Measurements from ENCODE around the gene C6orf62. TPM values are rescaled to one million over a fixed set of nuclear protein-coding genes. Genes with fewer than 3 reads are reported as not detected.

Gene C6orf62
- total and polyA plus RNA-seq, 12 donors = 52.3 to 121 (median 102) TPM

DNA sequence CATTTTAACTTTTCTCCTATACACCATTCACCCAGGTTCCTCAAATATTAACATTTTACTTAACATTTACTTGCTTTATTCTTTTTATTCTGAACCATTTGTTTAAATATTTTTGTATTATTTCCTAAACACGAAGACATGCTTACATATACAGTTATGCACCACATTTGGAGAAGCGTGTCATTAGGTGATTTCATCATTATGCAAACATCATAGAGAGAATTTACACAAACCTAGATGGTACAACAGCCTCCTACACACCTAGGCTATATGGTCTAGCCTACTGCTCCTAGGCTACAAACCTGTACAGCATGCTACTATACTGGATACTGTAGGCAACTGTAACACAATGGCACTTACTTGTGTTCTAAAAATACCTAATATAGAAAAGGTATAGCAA is 58.8 kb downstream of the C6orf62 start:
- H3K4me3 ChIP-seq = no peak overlapping the region
- peaks cover 0 to 35% of the 10 kb centered on the region in 2 donors for H3K36me3 ChIP-seq (replicated peaks in 1 of 2)
- no peaks in the 10 kb centered on the region for H3K27me3 ChIP-seq
- no peaks in the 10 kb centered on the region for H3K9me3 ChIP-seq (replicated peaks in 1 of 3)
- TF ChIP-seq, protein P1, sequence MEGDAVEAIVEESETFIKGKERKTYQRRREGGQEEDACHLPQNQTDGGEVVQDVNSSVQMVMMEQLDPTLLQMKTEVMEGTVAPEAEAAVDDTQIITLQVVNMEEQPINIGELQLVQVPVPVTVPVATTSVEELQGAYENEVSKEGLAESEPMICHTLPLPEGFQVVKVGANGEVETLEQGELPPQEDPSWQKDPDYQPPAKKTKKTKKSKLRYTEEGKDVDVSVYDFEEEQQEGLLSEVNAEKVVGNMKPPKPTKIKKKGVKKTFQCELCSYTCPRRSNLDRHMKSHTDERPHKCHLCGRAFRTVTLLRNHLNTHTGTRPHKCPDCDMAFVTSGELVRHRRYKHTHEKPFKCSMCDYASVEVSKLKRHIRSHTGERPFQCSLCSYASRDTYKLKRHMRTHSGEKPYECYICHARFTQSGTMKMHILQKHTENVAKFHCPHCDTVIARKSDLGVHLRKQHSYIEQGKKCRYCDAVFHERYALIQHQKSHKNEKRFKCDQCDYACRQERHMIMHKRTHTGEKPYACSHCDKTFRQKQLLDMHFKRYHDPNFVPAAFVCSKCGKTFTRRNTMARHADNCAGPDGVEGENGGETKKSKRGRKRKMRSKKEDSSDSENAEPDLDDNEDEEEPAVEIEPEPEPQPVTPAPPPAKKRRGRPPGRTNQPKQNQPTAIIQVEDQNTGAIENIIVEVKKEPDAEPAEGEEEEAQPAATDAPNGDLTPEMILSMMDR (IDR thresholded peaks at IDR 0.05) = no peak
- TF ChIP-seq POLR2A (IDR thresholded peaks at IDR 0.05) = no peak
- intact Hi-C loops (cut with DNase I) = no loop called here
- no peak for DNase-seq
- peaks cover 0 to 6% of the 10 kb centered on the region in 2 donors for H3K4me1 ChIP-seq (replicated peaks in 1 of 2)
- no peak overlapping the region for H3K27ac ChIP-seq
- 93 to 95% (median 94%) methylated on average over 2 of the region's 2 CpGs for WGBS, 4 donors

DNA sequence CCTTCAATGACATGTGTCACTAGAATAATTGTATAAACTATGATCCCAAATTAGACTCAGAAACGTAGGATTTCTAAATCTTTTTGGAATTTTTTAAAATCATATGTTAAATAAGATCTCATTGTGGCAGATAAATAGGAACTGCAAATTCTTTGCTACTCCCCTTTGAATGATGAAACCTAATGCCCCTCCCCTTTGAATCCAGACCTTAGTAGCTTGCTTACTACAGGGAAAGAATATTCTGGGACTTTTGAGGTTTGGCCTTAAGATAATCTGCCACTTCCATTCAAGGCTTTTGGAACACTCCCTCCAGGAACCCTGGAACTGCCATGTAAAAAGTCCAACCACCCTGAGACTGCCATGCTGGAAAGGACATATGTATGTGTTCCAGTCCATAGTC is 59.4 kb downstream of the C6orf62 start:
- Histone ChIP-seq H3K27ac (no peak overlapping the region), H3K27me3 (no peaks in the 10 kb centered on the region), H3K36me3 (replicated peaks in 1 of 2) (peaks cover 0 to 35% of the 10 kb centered on the region in 2 donors), H3K4me3 (no peak overlapping the region), H3K4me1 (replicated peaks in 1 of 2) (peaks cover 0 to under 1% of the 10 kb centered on the region in 2 donors), H3K9me3 (replicated peaks in 1 of 3) (no peaks in the 10 kb centered on the region)
- TF ChIP-seq POLR2A (IDR thresholded peaks at IDR 0.05) = no peak
- TF ChIP-seq, protein P1 (IDR thresholded peaks at IDR 0.05) = no peak
- WGBS, 4 donors = 77 to 92% (median 78%) methylated on average over 1 of the region's 1 CpG
- intact Hi-C loops (cut with DNase I) = no loop called here
- DNase-seq = no peak

DNA sequence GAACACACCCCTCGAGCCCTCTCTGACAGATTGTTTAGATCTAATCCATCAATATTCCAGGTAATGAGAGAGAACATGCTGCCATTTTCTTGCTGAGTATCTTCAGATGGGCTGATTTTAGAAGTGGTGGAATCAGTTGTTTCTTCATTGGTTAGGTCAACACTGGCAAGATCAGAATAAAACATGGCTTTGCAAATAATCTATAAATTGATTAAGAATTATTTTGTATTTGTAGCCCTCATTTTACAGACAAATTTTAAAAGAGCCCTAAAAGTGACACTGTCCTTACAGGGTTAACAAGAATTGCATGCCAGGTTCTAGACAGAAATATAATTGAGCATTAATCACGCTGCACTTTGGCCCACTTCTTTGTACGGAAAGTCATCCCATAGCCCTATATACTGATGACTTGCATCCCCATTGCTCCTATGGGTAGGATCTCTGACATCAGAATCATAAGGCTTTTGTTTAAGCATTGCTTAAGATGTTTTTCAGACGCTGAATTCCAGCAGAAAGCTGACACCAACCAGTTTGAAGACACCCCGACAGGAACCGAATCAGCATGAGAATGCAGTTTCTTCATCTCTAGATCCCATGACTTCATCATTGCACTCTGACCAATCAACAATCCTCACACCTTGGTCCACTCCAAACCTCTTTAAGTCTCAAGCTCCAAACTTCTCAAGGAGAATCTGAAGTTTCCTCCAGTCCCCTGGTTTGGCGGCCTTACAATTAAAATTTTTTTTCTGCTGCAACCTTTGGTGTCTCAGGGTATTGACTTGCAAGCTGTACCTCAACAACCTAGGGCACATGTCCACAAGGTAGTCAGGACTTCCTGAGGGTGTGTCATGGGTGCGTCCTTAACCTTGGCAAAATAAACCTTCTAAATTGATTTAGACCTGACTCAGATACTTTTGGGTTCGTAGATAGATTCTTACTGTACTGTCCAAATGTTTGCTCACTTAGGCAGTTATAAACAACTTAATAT is 60.1 kb downstream of the C6orf62 start:
- no peaks in the 10 kb centered on the region for H3K27me3 ChIP-seq
- H3K4me3 ChIP-seq = no peak overlapping the region
- H3K4me1 ChIP-seq (replicated peaks in 1 of 2) = no peaks in the 10 kb centered on the region
- H3K9me3 ChIP-seq (replicated peaks in 1 of 3) = no peaks in the 10 kb centered on the region
- no peak for TF ChIP-seq POLR2A (IDR thresholded peaks at IDR 0.05)
- TF ChIP-seq, protein P1 (IDR thresholded peaks at IDR 0.05) = no peak
- intact Hi-C loops (cut with DNase I) = no loop called here
- DNase-seq = peak in 1 of 7 donors; percentile 20
- 74 to 86% (median 81%) methylated on average over 9 of the region's 9 CpGs for WGBS, 4 donors
- H3K36me3 ChIP-seq (replicated peaks in 1 of 2) = peaks cover 0 to 38% of the 10 kb centered on the region in 2 donors
- H3K27ac ChIP-seq = no peak overlapping the region

DNA sequence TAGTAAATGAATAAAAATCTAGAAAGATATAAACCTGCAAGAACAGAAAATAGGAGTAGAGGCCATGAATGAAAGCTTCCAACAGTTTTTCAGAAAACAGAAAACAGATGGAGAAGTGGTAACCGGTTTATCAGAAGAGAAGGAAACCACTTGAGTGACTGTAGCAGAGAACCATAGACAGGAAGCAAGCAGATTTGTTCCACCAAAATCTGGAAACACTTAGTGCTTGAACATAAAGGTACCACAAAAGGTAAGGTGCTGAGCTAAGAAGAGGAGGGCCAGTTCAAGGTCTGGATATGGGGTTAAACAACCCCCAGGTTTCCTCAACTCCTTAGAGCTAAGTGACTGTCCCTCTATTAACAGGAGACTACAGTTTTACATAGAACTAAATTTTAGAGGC is 63.7 kb downstream of the C6orf62 start:
- Histone ChIP-seq H3K4me3 (no peak overlapping the region), H3K27ac (no peak overlapping the region), H3K36me3 (replicated peaks in 1 of 2) (peaks cover 0 to 45% of the 10 kb centered on the region in 2 donors), H3K4me1 (replicated peaks in 1 of 2) (no peaks in the 10 kb centered on the region), H3K27me3 (no peaks in the 10 kb centered on the region), H3K9me3 (replicated peaks in 1 of 3) (no peaks in the 10 kb centered on the region)
- whole genome bisulfite sequencing, 4 donors = 73 to 86% (median 81%) methylated on average over 1 of the region's 1 CpG
- TF ChIP-seq, protein P1 (IDR thresholded peaks at IDR 0.05) = no peak
- TF ChIP-seq POLR2A (IDR thresholded peaks at IDR 0.05) = no peak
- DNase-seq = no peak
- intact Hi-C loops (cut with DNase I) = no loop called here

Other genes with a start within 250 kb of the C6orf62 start
- gene GPLD1, start 229.6 kb downstream of the C6orf62 start, total RNA-seq = 1 to 10 TPM in 5 of 9 donors, under 1 TPM in 4; 0.43 to 1.8 (median 1.1) TPM
- 1 to 10 TPM in 1 of 3 donors, under 1 TPM in 2; 0.34 to 1.0 (median 0.88) TPM for gene GPLD1, start 229.6 kb downstream of the C6orf62 start, polyA plus RNA-seq
- 10 to 100 TPM in 5 of 9 donors, 1 to 10 TPM in 4; 6.6 to 23.1 (median 11.2) TPM for gene ALDH5A1, start 224.2 kb downstream of the C6orf62 start, total RNA-seq
- gene ALDH5A1, start 224.2 kb downstream of the C6orf62 start, polyA plus RNA-seq = 10 to 100 TPM in 1 of 3 donors, 1 to 10 TPM in 2; 3.2 to 14.2 (median 4.7) TPM
- under 1 TPM in 4 of 9 donors, not detected in 5; 0.13 to 0.69 (median 0.23) TPM for gene KIAA0319, start 73.0 kb downstream of the C6orf62 start, total RNA-seq
- under 1 TPM; 0.17 to 0.48 (median 0.46) TPM for gene KIAA0319, start 73.0 kb downstream of the C6orf62 start, polyA plus RNA-seq
- 10 to 100 TPM; 12.9 to 41.0 (median 31.8) TPM for gene TDP2, start 52.3 kb downstream of the C6orf62 start, total RNA-seq
- 10 to 100 TPM; 31.6 to 55.8 (median 44.2) TPM for gene TDP2, start 52.3 kb downstream of the C6orf62 start, polyA plus RNA-seq
- 10 to 100 TPM in 6 of 9 donors, 1 to 10 TPM in 3; 6.9 to 33.9 (median 19.6) TPM for gene ACOT13, start 52.1 kb downstream of the C6orf62 start, total RNA-seq
- 100 to 1,000 TPM in 1 of 3 donors, 10 to 100 TPM in 2; 64.5 to 104 (median 76.6) TPM for gene ACOT13, start 52.1 kb downstream of the C6orf62 start, polyA plus RNA-seq
- 10 to 100 TPM in 4 of 9 donors, 1 to 10 TPM in 5; 5.3 to 60.3 (median 8.9) TPM for gene GMNN, start 55.8 kb upstream of the C6orf62 start, total RNA-seq
- gene GMNN, start 55.8 kb upstream of the C6orf62 start, polyA plus RNA-seq = 10 to 100 TPM in 1 of 3 donors, 1 to 10 TPM in 2; 4.1 to 22.0 (median 7.1) TPM
- gene ARMH2, start 79.8 kb upstream of the C6orf62 start, total RNA-seq = under 1 TPM in 1 of 9 donors, not detected in 8; 0.39 TPM
- gene ARMH2, start 79.8 kb upstream of the C6orf62 start, polyA plus RNA-seq = not detected
- 10 to 100 TPM in 1 of 9 donors, 1 to 10 TPM in 8; 2.3 to 16.2 (median 4.1) TPM for gene RIPOR2, start 216.8 kb upstream of the C6orf62 start, total RNA-seq
- gene RIPOR2, start 216.8 kb upstream of the C6orf62 start, polyA plus RNA-seq = 1 to 10 TPM; 1.7 to 4.3 (median 2.3) TPM

Measured in adrenal gland (tissue), 12 donors.